Measurements from ENCODE around the gene APOOL. TPM values are rescaled to one million over a fixed set of nuclear protein-coding genes. Genes with fewer than 3 reads are reported as not detected.

Gene APOOL
- polyA plus RNA-seq, 3 donors: 2.0 to 4.7 (median 2.8) TPM

GRCh38 chrX:85139422-85139821, 135.7 kb downstream of the APOOL start:
- no peak overlapping the region for H3K4me2 ChIP-seq (replicated peaks; ENCODE audit: extremely low read depth, low read length, poor library complexity, severe bottlenecking)
- no peaks in the 10 kb centered on the region for H3K79me2 ChIP-seq (ENCODE audit: insufficient read depth, low read length)
- H3K36me3 ChIP-seq (replicated peaks in 1 of 2; ENCODE audit: control insufficient read depth in 1 of 2, insufficient read depth in 2 of 2, low read length in 2 of 2): no peaks in the 10 kb centered on the region
- intact Hi-C loops (cut with micrococcal nuclease): no loop called here
- peaks cover 0 to 2% (median 0%) of the 10 kb centered on the region in 7 donors for H3K9me3 Mint-ChIP-seq
- H3K4me1 ChIP-seq (ENCODE audit: control insufficient read depth in 1 of 2, insufficient read depth in 2 of 2, low read length in 2 of 2): no peaks in the 10 kb centered on the region
- H3K4me3 ChIP-seq (replicated peaks in 1 of 3; ENCODE audit: low read depth in 2 of 3, low read length in 3 of 3): no peak overlapping the region
- no peaks in the 10 kb centered on the region for H3K27me3 ChIP-seq (ENCODE audit: control insufficient read depth in 2 of 2, insufficient read depth in 2 of 2, low read length in 2 of 2)
- no CpG with 5 or more reads among the region's 1 CpG for WGBS (ENCODE audit: insufficient coverage)
- no peaks in the 10 kb centered on the region for H3K4me1 Mint-ChIP-seq
- no peak overlapping the region for H3K9ac ChIP-seq (ENCODE audit: insufficient read depth, low read length, poor library complexity, severe bottlenecking)
- no peak overlapping the region for H3K4me3 Mint-ChIP-seq
- no peaks in the 10 kb centered on the region for H3K36me3 Mint-ChIP-seq
- no peak overlapping the region for H3K27ac ChIP-seq (ENCODE audit: low read depth in 1 of 2, low read length in 2 of 2)
- H4K20me1 ChIP-seq (ENCODE audit: insufficient read depth, low read length): no peaks in the 10 kb centered on the region
- no peak overlapping the region for H3K27ac Mint-ChIP-seq
- TF ChIP-seq CTCF (IDR thresholded peaks at IDR 0.05): no peak
- no peak overlapping the region for H2AFZ ChIP-seq (ENCODE audit: insufficient read depth, low read depth, low read length, poor library complexity, severe bottlenecking)
- no peaks in the 10 kb centered on the region for H3K9me3 ChIP-seq (replicated peaks in 1 of 2; ENCODE audit: control insufficient read depth in 1 of 2, insufficient read depth in 1 of 2, low read length in 2 of 2)
- H3K27me3 Mint-ChIP-seq (ENCODE audit: low read depth in 3 of 3): peaks cover 0 to 1% (median 1%) of the 10 kb centered on the region in 3 donors
- no peak for DNase-seq

- no peak overlapping the region for H3K9ac ChIP-seq (ENCODE audit: insufficient read depth, low read length, poor library complexity, severe bottlenecking)
- no peak overlapping the region for H3K27ac Mint-ChIP-seq
- H4K20me1 ChIP-seq (ENCODE audit: insufficient read depth, low read length): no peaks in the 10 kb centered on the region
- H3K27me3 ChIP-seq (ENCODE audit: control insufficient read depth in 2 of 2, insufficient read depth in 2 of 2, low read length in 2 of 2): no peaks in the 10 kb centered on the region
- intact Hi-C loops (cut with micrococcal nuclease): no loop called here
- no peaks in the 10 kb centered on the region for H3K36me3 ChIP-seq (replicated peaks in 1 of 2; ENCODE audit: control insufficient read depth in 1 of 2, insufficient read depth in 2 of 2, low read length in 2 of 2)
- no peak overlapping the region for H3K27ac ChIP-seq (ENCODE audit: low read depth in 1 of 2, low read length in 2 of 2)
- WGBS (ENCODE audit: insufficient coverage): no CpG with 5 or more reads among the region's 1 CpG
- no peaks in the 10 kb centered on the region for H3K9me3 Mint-ChIP-seq
- H3K4me1 ChIP-seq (ENCODE audit: control insufficient read depth in 1 of 2, insufficient read depth in 2 of 2, low read length in 2 of 2): no peaks in the 10 kb centered on the region
- no peak for DNase-seq
- H3K9me3 ChIP-seq (replicated peaks in 1 of 2; ENCODE audit: control insufficient read depth in 1 of 2, insufficient read depth in 1 of 2, low read length in 2 of 2): no peaks in the 10 kb centered on the region
- H3K4me3 ChIP-seq (replicated peaks in 1 of 3; ENCODE audit: low read depth in 2 of 3, low read length in 3 of 3): no peak overlapping the region
- H3K79me2 ChIP-seq (ENCODE audit: insufficient read depth, low read length): no peaks in the 10 kb centered on the region
- no peak for TF ChIP-seq CTCF (IDR thresholded peaks at IDR 0.05)
- no peaks in the 10 kb centered on the region for H3K36me3 Mint-ChIP-seq
- H3K4me3 Mint-ChIP-seq: no peak overlapping the region
- no peak overlapping the region for H3K4me2 ChIP-seq (replicated peaks; ENCODE audit: extremely low read depth, low read length, poor library complexity, severe bottlenecking)
- no peak overlapping the region for H2AFZ ChIP-seq (ENCODE audit: insufficient read depth, low read depth, low read length, poor library complexity, severe bottlenecking)
- peaks cover 0 to 1% (median 1%) of the 10 kb centered on the region in 3 donors for H3K27me3 Mint-ChIP-seq (ENCODE audit: low read depth in 3 of 3)
- H3K4me1 Mint-ChIP-seq: no peaks in the 10 kb centered on the region
Measured at GRCh38 chrX:85140964-85141363, 137.3 kb downstream of the APOOL start.

Other genes starting within 250 kb of the APOOL start
- not detected for gene SATL1, start 239.9 kb downstream of the APOOL start, polyA plus RNA-seq
- gene ZNF711, start 240.1 kb downstream of the APOOL start, polyA plus RNA-seq: under 1 TPM in 1 of 3 donors, not detected in 2; 0.12 TPM

All from CD14-positive monocyte (primary cell).